HFFc6 (cell line): Measurements from ENCODE around the gene HSF4. TPM values are rescaled to one million over a fixed set of nuclear protein-coding genes. Genes with fewer than 3 reads are reported as not detected.

ENCODE experiments used
- DNase-seq: peaks from one replicate; pipeline ENCODE4 v3.0.0-alpha.2; 2018
- H3K27ac Mint-ChIP-seq: 2 replicates; pipeline ENCODE4 v1.8.0; 2020; ENCODE audit warnings: mild to moderate bottlenecking, mixed read lengths
- H3K27me3 Mint-ChIP-seq: 2 replicates; pipeline ENCODE4 v1.8.0; 2021; ENCODE audit warnings: mild to moderate bottlenecking, moderate library complexity, mixed read lengths; ENCODE audit not compliant: insufficient read depth
- H3K36me3 Mint-ChIP-seq: 2 replicates; pipeline ENCODE4 v1.8.0; 2021; ENCODE audit warnings: low read depth, mixed read lengths
- H3K4me1 Mint-ChIP-seq: 2 replicates; pipeline ENCODE4 v1.8.0; 2020; ENCODE audit warnings: low read depth, mixed read lengths
- H3K4me3 Mint-ChIP-seq: 2 replicates; pipeline ENCODE4 v1.8.0; 2020; ENCODE audit warnings: mild to moderate bottlenecking, moderate library complexity, mixed read lengths
- H3K9me3 Mint-ChIP-seq: 2 replicates; pipeline ENCODE4 v1.8.0; 2020; ENCODE audit warnings: mild to moderate bottlenecking, mixed read lengths
- CTCF ChIP-seq: fragments of 200-600 bp; sonication (generic); IDR thresholded peaks from 2 replicates; pipeline ENCODE4 v1.5.0; 2021; ENCODE audit warnings: antibody characterized with exemption, mild to moderate bottlenecking
- long read RNA-seq: library from polyadenylated mRNA; unstranded; transcript quantifications from one replicate; pipeline ENCODE4 v2.0.0, GENCODE V29; 2019
- total RNA-seq, 6 experiments: library from RNA; stranded (reverse); fragmentation: NEBNext Ultra II Directional; extraction: Animal tissue kit (Norgen Biotek cat#: 25700); gene quantifications; 2 replicates in 1 of 6; 3 replicates in 5 of 6; pipeline ENCODE4 v1.2.3, GENCODE V29; 2021

Gene HSF4
- total RNA-seq: 1 to 10 TPM; 3.3 to 5.5 (median 4.6) TPM
- long read RNA-seq: 0 reads

GRCh38 chr16:67164599-67165061, at the start of gene HSF4:
TSS of gene HSF4 (plus strand) at chr16:67164745. CDS start at chr16:67164812, 67 bp downstream.
- no peaks in the 10 kb centered on the region for H3K9me3 Mint-ChIP-seq
- DNase-seq: no peak
- TF ChIP-seq CTCF: no peak
- no peaks in the 10 kb centered on the region for H3K36me3 Mint-ChIP-seq
- H3K4me1 Mint-ChIP-seq: peaks cover 6% of the 10 kb centered on the region
- peaks cover 12% of the 10 kb centered on the region; the same call in 1 of the 2 replicates for H3K27me3 Mint-ChIP-seq
- peak within 1 kb of the TSS; percentile 45 for H3K4me3 Mint-ChIP-seq
- no peak within 1 kb of the TSS for H3K27ac Mint-ChIP-seq

- Mint-ChIP-seq H3K27me3 (peaks cover 2% of the 10 kb centered on the region), H3K9me3 (no peaks in the 10 kb centered on the region), H3K4me1 (peaks cover 58% of the 10 kb centered on the region), H3K4me3 (peak overlapping the region; percentile 72), H3K36me3 (peaks cover 24% of the 10 kb centered on the region), H3K27ac (peak overlapping the region; percentile 95)
- DNase-seq: peak; percentile 33
- no peak for TF ChIP-seq CTCF
Measured at GRCh38 chr16:67114793-67115192, 49.8 kb upstream of the HSF4 start.

- H3K27me3 Mint-ChIP-seq: peaks cover 2% of the 10 kb centered on the region; the same call in 1 of the 2 replicates
- peak; percentile 95 for DNase-seq
- H3K4me1 Mint-ChIP-seq: peaks cover 66% of the 10 kb centered on the region
- peak overlapping the region; percentile 72; the same call in 1 of the 2 replicates for H3K4me3 Mint-ChIP-seq
- peak overlapping the region; percentile 95 for H3K27ac Mint-ChIP-seq
- no peaks in the 10 kb centered on the region for H3K9me3 Mint-ChIP-seq
- no peak for TF ChIP-seq CTCF
- H3K36me3 Mint-ChIP-seq: peaks cover 24% of the 10 kb centered on the region
Measured at GRCh38 chr16:67115639-67116038, 48.9 kb upstream of the HSF4 start.

- Mint-ChIP-seq H3K4me3 (peak overlapping the region; percentile 34; the same call in 1 of the 2 replicates), H3K36me3 (peaks cover 24% of the 10 kb centered on the region), H3K9me3 (no peaks in the 10 kb centered on the region), H3K4me1 (peaks cover 58% of the 10 kb centered on the region), H3K27ac (peak overlapping the region; percentile 95), H3K27me3 (peaks cover 2% of the 10 kb centered on the region; the same call in 1 of the 2 replicates)
- TF ChIP-seq CTCF: no peak
- no peak for DNase-seq
Measured at GRCh38 chr16:67116388-67117311, 47.9 kb upstream of the HSF4 start.

- DNase-seq: no peak
- peaks cover 16% of the 10 kb centered on the region for H3K36me3 Mint-ChIP-seq
- TF ChIP-seq CTCF: no peak
- no peak overlapping the region for H3K27ac Mint-ChIP-seq
- H3K4me3 Mint-ChIP-seq: no peak overlapping the region
- peaks cover 49% of the 10 kb centered on the region for H3K4me1 Mint-ChIP-seq
- no peaks in the 10 kb centered on the region for H3K9me3 Mint-ChIP-seq
- H3K27me3 Mint-ChIP-seq: no peaks in the 10 kb centered on the region; the same call in 1 of the 2 replicates
Measured at GRCh38 chr16:67117716-67118115, 46.8 kb upstream of the HSF4 start.
